ENCODE results near the gene REC114.

REC114 gene

GRCh38 chr15:73568564-73569280 lies 125.8 kb downstream of the REC114 start:
- peak overlapping the region; percentile 33 for H3K27ac ChIP-seq
- no peak for DNase-seq (ENCODE audit: low spot score)
- ChIA-PET CTCF (interaction anchor here (0.6 to 2.5 kb wide), 5 partner anchors 8 to 131 kb away, joined by 3 to 11 read pairs (median 5); no protein-coding TSS in a partner anchor), POLR2A (ENCODE audit: low non-redundant PET) (no interaction called here)
- no peak for TF ChIP-seq CTCF (conservative IDR thresholded peaks at IDR 0.05; ENCODE audit: low read depth)

GRCh38 chr15:73569361-73569760 lies 126.4 kb downstream of the REC114 start:
- DNase-seq (ENCODE audit: low spot score): no peak
- ChIA-PET CTCF (interaction anchor here (0.6 to 2.5 kb wide), 9 partner anchors 9 to 302 kb away, joined by 3 to 11 read pairs (median 3); no protein-coding TSS in a partner anchor), POLR2A (ENCODE audit: low non-redundant PET) (no interaction called here)
- peak overlapping the region; percentile 33; the same call in 1 of the 2 replicates for H3K27ac ChIP-seq
- TF ChIP-seq CTCF (conservative IDR thresholded peaks at IDR 0.05; ENCODE audit: low read depth): no peak

- TF ChIP-seq CTCF (conservative IDR thresholded peaks at IDR 0.05; ENCODE audit: low read depth): no peak
- ChIA-PET POLR2A (ENCODE audit: low non-redundant PET) (no interaction called here), CTCF (interaction anchor here (0.8 to 2.5 kb wide), 5 partner anchors 10 to 265 kb away, joined by 3 to 11 read pairs (median 4); no protein-coding TSS in a partner anchor)
- H3K27ac ChIP-seq: no peak overlapping the region
- no peak for DNase-seq (ENCODE audit: low spot score)
Observed at GRCh38 chr15:73570355-73571032, 127.5 kb downstream of the REC114 start.

- POLR2A ChIA-PET (ENCODE audit: low non-redundant PET): no interaction called here
- H3K27ac ChIP-seq: no peak overlapping the region
- TF ChIP-seq CTCF (conservative IDR thresholded peaks at IDR 0.05; ENCODE audit: low read depth): no peak
- DNase-seq (ENCODE audit: low spot score): no peak
- CTCF ChIA-PET: interaction anchor here (0.8 kb wide), 1 partner anchor 266 kb away, joined by 3 read pairs; no protein-coding TSS in a partner anchor
Observed at GRCh38 chr15:73571346-73571745, 128.4 kb downstream of the REC114 start.

- ChIA-PET CTCF (interaction anchor here (1.0 kb wide), 1 partner anchor 63 kb away, joined by 3 read pairs; no protein-coding TSS in a partner anchor), POLR2A (ENCODE audit: low non-redundant PET) (no interaction called here)
- no peak for TF ChIP-seq CTCF (conservative IDR thresholded peaks at IDR 0.05; ENCODE audit: low read depth)
- no peak for DNase-seq (ENCODE audit: low spot score)
- H3K27ac ChIP-seq: no peak overlapping the region
Observed at GRCh38 chr15:73572296-73572695, 129.3 kb downstream of the REC114 start.

- POLR2A ChIA-PET (ENCODE audit: low non-redundant PET): no interaction called here
- TF ChIP-seq CTCF (conservative IDR thresholded peaks at IDR 0.05; ENCODE audit: low read depth): no peak
- CTCF ChIA-PET: interaction anchor here (1.4 kb wide), 1 partner anchor 63 kb away, joined by 4 read pairs; no protein-coding TSS in a partner anchor
- H3K27ac ChIP-seq: peak overlapping the region; percentile 81
- no peak for DNase-seq (ENCODE audit: low spot score)
Observed at GRCh38 chr15:73573037-73573436, 130.1 kb downstream of the REC114 start.
